HUES64 (cell line): Measurements from ENCODE around the gene KRTAP5-4.
"Not testable (repeated sequence)": the region's sequence is repeated elsewhere in the genome, so short reads cannot be mapped to it uniquely, and the experiment has no call there.

Source experiments
- H3K27ac ChIP-seq: 2 replicates; pipeline ENCODE4 v1.7.0; 2013; ENCODE audit warnings: low read depth, low read length, inconsistent platforms
- H3K27me3 ChIP-seq: 2 replicates; pipeline ENCODE4 v1.6.1; 2013; ENCODE audit warnings: mild to moderate bottlenecking, low read length; ENCODE audit not compliant: insufficient read depth
- H3K36me3 ChIP-seq: 2 replicates; pipeline ENCODE4 v1.6.1; 2013; ENCODE audit warnings: mild to moderate bottlenecking, low read length; ENCODE audit not compliant: insufficient read depth
- H3K4me1 ChIP-seq: 2 replicates; pipeline ENCODE4 v1.6.1; 2013; ENCODE audit warnings: mild to moderate bottlenecking, low read length, moderate library complexity; ENCODE audit not compliant: insufficient read depth
- H3K4me3 ChIP-seq: 2 replicates; pipeline ENCODE4 v1.5.1; 2013; ENCODE audit warnings: mild to moderate bottlenecking, low read length, moderate library complexity
- H3K9ac ChIP-seq: 2 replicates; pipeline ENCODE4 v1.6.1; 2013; ENCODE audit warnings: mild to moderate bottlenecking, low read depth, low read length
- H3K9me3 ChIP-seq: 2 replicates; pipeline ENCODE4 v1.6.1; 2013; ENCODE audit warnings: low read depth, low read length; ENCODE audit not compliant: insufficient read depth
- WGBS: fragments of 150-250, 120-280 bp; methylation state at CpG from one replicate; pipeline ENCODE4 v1.1.7; 2013; ENCODE audit warnings: missing lambda C conversion rate; 5-methylcytosine and 5-hydroxymethylcytosine counted together

KRTAP5-4 gene

GRCh38 chr11:1597994-1598380 is 24.0 kb downstream of the KRTAP5-4 start, which contains the start of gene KRTAP5-2:
Gene KRTAP5-2 (minus strand): TSS chr11:1598294. CDS start chr11:1598250, 44 bp downstream.
- H3K9ac ChIP-seq, result no peak within 1 kb of the TSS
- no peak within 1 kb of the TSS for H3K27ac ChIP-seq
- no peaks in the 10 kb centered on the region for H3K36me3 ChIP-seq
- H3K9me3 ChIP-seq, result peaks cover 5% of the 10 kb centered on the region
- H3K4me1 ChIP-seq, result peaks cover 11% of the 10 kb centered on the region; the same call in 1 of the 2 replicates
- peaks cover 6% of the 10 kb centered on the region for H3K27me3 ChIP-seq
- H3K4me3 ChIP-seq, result no peak within 1 kb of the TSS
- WGBS, result 85% methylated on average over 1 of the region's 4 CpGs

- Histone ChIP-seq H3K4me3 (no peak overlapping the region), H3K27me3 (peaks cover 9% of the 10 kb centered on the region), H3K36me3 (no peaks in the 10 kb centered on the region), H3K9me3 (peaks cover 5% of the 10 kb centered on the region), H3K27ac (no peak overlapping the region), H3K4me1 (peaks cover 11% of the 10 kb centered on the region; the same call in 1 of the 2 replicates), H3K9ac (no peak overlapping the region)
- 94% methylated on average over 10 of the region's 10 CpGs for WGBS
Measured at GRCh38 chr11:1597331-1597993, 24.5 kb downstream of the KRTAP5-4 start.

- not testable (repeated sequence) for H3K9me3 ChIP-seq, H3K4me3 ChIP-seq, H3K27ac ChIP-seq, H3K36me3 ChIP-seq
- 0 out of 2 replicates have a peak overlapping the region, but pooled peaks have one; percentile 36 for H3K9ac ChIP-seq
- WGBS, result 40% methylated on average over 19 of the region's 19 CpGs
- H3K4me1 ChIP-seq, result peaks cover 11% of the 10 kb centered on the region; the same call in 1 of the 2 replicates
- peaks cover 11% of the 10 kb centered on the region for H3K27me3 ChIP-seq
Measured at GRCh38 chr11:1596576-1597121, 25.3 kb downstream of the KRTAP5-4 start.

GRCh38 chr11:1595994-1596575 is 25.9 kb downstream of the KRTAP5-4 start:
- H3K9me3 ChIP-seq, H3K27ac ChIP-seq, H3K36me3 ChIP-seq, H3K9ac ChIP-seq, H3K4me3 ChIP-seq: not testable (repeated sequence)
- peaks cover 11% of the 10 kb centered on the region for H3K27me3 ChIP-seq
- peaks cover 11% of the 10 kb centered on the region; the same call in 1 of the 2 replicates for H3K4me1 ChIP-seq
- 58% methylated on average over 11 of the region's 11 CpGs for WGBS

GRCh38 chr11:1592628-1593027 is 29.3 kb downstream of the KRTAP5-4 start:
- Histone ChIP-seq H3K9ac (no peak overlapping the region), H3K27me3 (peaks cover 16% of the 10 kb centered on the region), H3K36me3 (no peaks in the 10 kb centered on the region), H3K27ac (no peak overlapping the region), H3K9me3 (no peaks in the 10 kb centered on the region), H3K4me3 (no peak overlapping the region), H3K4me1 (peaks cover 11% of the 10 kb centered on the region; the same call in 1 of the 2 replicates)
- 89% methylated on average over 9 of the region's 9 CpGs for WGBS

GRCh38 chr11:1589996-1590395 is 31.9 kb downstream of the KRTAP5-4 start:
- WGBS, result 96% methylated on average over 6 of the region's 6 CpGs
- H3K9me3 ChIP-seq, result no peaks in the 10 kb centered on the region
- peaks cover 10% of the 10 kb centered on the region; the same call in 1 of the 2 replicates for H3K27me3 ChIP-seq
- H3K4me3 ChIP-seq, result no peak overlapping the region
- no peak overlapping the region for H3K27ac ChIP-seq
- H3K4me1 ChIP-seq, result no peaks in the 10 kb centered on the region
- H3K36me3 ChIP-seq, result no peaks in the 10 kb centered on the region
- H3K9ac ChIP-seq, result no peak overlapping the region

GRCh38 chr11:1589191-1589963 is 32.6 kb downstream of the KRTAP5-4 start:
- not testable (repeated sequence) for H3K4me1 ChIP-seq, H3K4me3 ChIP-seq, H3K36me3 ChIP-seq, H3K9ac ChIP-seq, H3K27me3 ChIP-seq, H3K9me3 ChIP-seq, H3K27ac ChIP-seq
- WGBS, result 74% methylated on average over 7 of the region's 10 CpGs

GRCh38 chr11:1586699-1587098 is 35.2 kb downstream of the KRTAP5-4 start:
- H3K36me3 ChIP-seq, result no peaks in the 10 kb centered on the region
- no peaks in the 10 kb centered on the region for H3K9me3 ChIP-seq
- no peak overlapping the region for H3K27ac ChIP-seq
- H3K4me3 ChIP-seq, result no peak overlapping the region
- 92% methylated on average over 2 of the region's 2 CpGs for WGBS
- no peaks in the 10 kb centered on the region for H3K4me1 ChIP-seq
- peaks cover 5% of the 10 kb centered on the region; the same call in 1 of the 2 replicates for H3K27me3 ChIP-seq
- no peak overlapping the region for H3K9ac ChIP-seq

GRCh38 chr11:1584661-1585370 is 37.1 kb downstream of the KRTAP5-4 start, which contains the start of gene KRTAP5-1:
Gene KRTAP5-1 (minus strand): TSS chr11:1585283. CDS start chr11:1585249, 34 bp downstream.
- H3K4me3 ChIP-seq, H3K9ac ChIP-seq, H3K4me1 ChIP-seq, H3K36me3 ChIP-seq, H3K27ac ChIP-seq, H3K9me3 ChIP-seq, H3K27me3 ChIP-seq: not testable (repeated sequence)
- 83% methylated on average over 8 of the region's 9 CpGs for WGBS

- not testable (repeated sequence) for H3K27ac ChIP-seq, H3K36me3 ChIP-seq, H3K9ac ChIP-seq, H3K4me3 ChIP-seq, H3K27me3 ChIP-seq, H3K9me3 ChIP-seq, H3K4me1 ChIP-seq
- WGBS, result 92% methylated on average over 1 of the region's 2 CpGs
Measured at GRCh38 chr11:1582909-1583308, 39.0 kb downstream of the KRTAP5-4 start.
